HepG2 (cell line): ENCODE results near the gene TYMP. TPM values are rescaled to one million over a fixed set of nuclear protein-coding genes. Genes with fewer than 3 reads are reported as not detected.
"Not testable (repeated sequence)": the region's sequence is repeated elsewhere in the genome, so short reads cannot be mapped to it uniquely, and the experiment has no call there.

ENCODE experiments used
- ATAC-seq: fragments of 200-7000 bp; cut with Tn5 transposase; 3 replicates; pipeline ENCODE4 v1.9.1; 2020; ENCODE audit warnings: mild to moderate bottlenecking, moderate library complexity
- BruUV-seq: library from RNA; stranded (reverse); fragments of 400-500 nt; replicated peaks from 2 replicates; lab custom pipeline; 2021; lab: Mats Ljungman, UMichigan
- CTCF ChIA-PET: fragments of 300-600 bp; formaldehyde crosslinking; extraction: SDS; loops from one replicate; lab custom pipeline; 2021; ENCODE audit warnings: low total read pairs, inconsistent platforms, low intra/inter-chr PET ratio; lab: Yijun Ruan, JAX
- POLR2A ChIA-PET: fragments of 350-600 bp; sonication (Branson Sonifier 250); formaldehyde crosslinking; loops from one replicate; lab custom pipeline; 2020; ENCODE audit warnings: antibody characterized with exemption, inconsistent platforms; lab: Yijun Ruan, JAX
- DNase-seq: peaks from one replicate; pipeline ENCODE4 v3.0.0-alpha.2; 2015; ENCODE audit warnings: low spot score
- FAIRE-seq: peaks from 3 replicates; lab custom pipeline; 2011; peaks lifted over from hg19 to GRCh38; lab: Jason Lieb, UNC
- H2AFZ ChIP-seq: one replicate; pipeline ENCODE4 v1.6.1; 2011; ENCODE audit warnings: low read length, inconsistent platforms
- H3K27ac ChIP-seq: fragments of 300-600 bp; 3 replicates; pipeline ENCODE4 v1.8.0; 2011; ENCODE audit warnings: mixed run types, mild to moderate bottlenecking, mixed read lengths, low read length, inconsistent platforms; ENCODE audit not compliant: insufficient read depth; ENCODE audit errors: extremely low read length
- H3K27me3 ChIP-seq, 2 experiments: fragments of 200-600 bp in 1 of 2; 2 replicates in 1 of 2; 3 replicates in 1 of 2; pipeline versions ENCODE4 v1.6.0 to v1.8.0; 2011; ENCODE audit warnings: low read length in 2 of 2, mild to moderate bottlenecking in 2 of 2, moderate library complexity in 2 of 2, inconsistent platforms in 1 of 2; ENCODE audit not compliant: insufficient read depth in 2 of 2, control insufficient read depth in 1 of 2
- H3K36me3 ChIP-seq, 2 experiments: fragments of 200-600 bp in 1 of 2; replicated peaks in 1 of 2; 2 replicates in 1 of 2; 3 replicates in 1 of 2; pipeline versions ENCODE4 v1.5.1 to v1.8.0; 2011; ENCODE audit warnings: low read length in 2 of 2, inconsistent platforms in 1 of 2; ENCODE audit not compliant: insufficient read depth in 2 of 2, control insufficient read depth in 1 of 2
- H3K4me1 ChIP-seq: 2 replicates; pipeline ENCODE4 v1.5.1; 2012; ENCODE audit warnings: low read length, inconsistent platforms; ENCODE audit not compliant: insufficient read depth
- H3K4me2 ChIP-seq: 2 replicates; pipeline ENCODE4 v1.6.0; 2011; ENCODE audit warnings: low read depth, low read length, inconsistent platforms
- H3K4me3 ChIP-seq, 3 experiments: fragments of 200-600 bp in 1 of 3; sonication (generic), shearing (Covaris generic) in 1 of 3; replicated peaks in 1 of 3; 2 replicates each; pipeline ENCODE4 v1.5.1; 2011 to 2016; ENCODE audit warnings: low read length in 3 of 3, inconsistent platforms in 2 of 3, low read depth in 2 of 3, mild to moderate bottlenecking in 2 of 3, control low read depth in 1 of 3, mixed read lengths in 1 of 3; ENCODE audit not compliant: insufficient read depth in 1 of 3
- H3K79me2 ChIP-seq: one replicate; pipeline ENCODE4 v1.6.1; 2011; ENCODE audit warnings: low read length, inconsistent platforms; ENCODE audit not compliant: insufficient read depth
- H3K9ac ChIP-seq: 2 replicates; pipeline ENCODE4 v1.6.0; 2011; ENCODE audit warnings: mild to moderate bottlenecking, low read depth, low read length, inconsistent platforms; ENCODE audit not compliant: insufficient read depth
- H3K9me3 ChIP-seq: 2 replicates; pipeline ENCODE4 v1.5.1; 2012; ENCODE audit warnings: mild to moderate bottlenecking, low read length
- H4K20me1 ChIP-seq: 2 replicates; pipeline ENCODE4 v1.6.0; 2011; ENCODE audit warnings: inconsistent platforms, mild to moderate bottlenecking, low read length, moderate library complexity; ENCODE audit not compliant: insufficient read depth
- ARID5B ChIP-seq: IDR thresholded peaks from 2 replicates; pipeline ENCODE4 v1.4.0; 2020; ENCODE audit warnings: mild to moderate bottlenecking, missing genetic modification reagents
- CEBPG ChIP-seq: IDR thresholded peaks from 2 replicates; pipeline ENCODE4 v1.6.1; 2016
- FOSL1 ChIP-seq: sonication (generic); formaldehyde crosslinking; IDR thresholded peaks from 2 replicates; pipeline ENCODE4 v1.9.0; 2021; ENCODE audit warnings: missing genetic modification reagents, borderline replicate concordance
- FOSL2 ChIP-seq: sonication (generic); formaldehyde crosslinking; IDR thresholded peaks from 2 replicates; pipeline ENCODE4 v1.4.0; 2020; ENCODE audit warnings: missing genetic modification reagents
- PAXIP1 ChIP-seq: sonication (generic); formaldehyde crosslinking; conservative IDR thresholded peaks from 2 replicates; pipeline ENCODE4 v1.4.0; 2020; ENCODE audit warnings: mild to moderate bottlenecking, missing genetic modification reagents, moderate library complexity
- RXRB ChIP-seq: IDR thresholded peaks from 2 replicates; pipeline ENCODE4 v1.6.1; 2016; ENCODE audit warnings: borderline replicate concordance, missing genetic modification reagents, missing compliant biosample characterization
- SAP130 ChIP-seq: IDR thresholded peaks from 2 replicates; pipeline ENCODE4 v1.6.1; 2016; ENCODE audit warnings: low read depth
- TEAD3 ChIP-seq: optimal IDR thresholded peaks from 2 replicates; pipeline ENCODE3; 2016; ENCODE audit warnings: borderline replicate concordance
- ZBTB33 ChIP-seq: sonication (generic); formaldehyde crosslinking; IDR thresholded peaks from 2 replicates; pipeline ENCODE4 v1.4.0; 2020; ENCODE audit warnings: missing genetic modification reagents
- ZMYM2 ChIP-seq: sonication (generic); formaldehyde crosslinking; IDR thresholded peaks from 2 replicates; pipeline ENCODE4 v1.8.0; 2022; ENCODE audit warnings: mild to moderate bottlenecking, missing genetic modification reagents
- WGBS: methylation state at CpG from one replicate; pipeline ENCODE4 v1.1.6; 2017; ENCODE audit warnings: low lambda C conversion rate; 5-methylcytosine and 5-hydroxymethylcytosine counted together
- in situ Hi-C: cut with HindIII; loops from 2 replicates; pipeline ENCODE4 v1.10.0; 2017; ENCODE audit warnings: low pct_unique_long_range_greater_than_20kb; ENCODE audit not compliant: extremely low pct_ligation_motif_present
- intact Hi-C: fragments of 100-400 bp; cut with micrococcal nuclease; formaldehyde crosslinking; loops from one replicate; pipeline ENCODE4 v1.10.0; 2022; ENCODE audit not compliant: unreplicated experiment
- polyA plus RNA-seq, 8 experiments: library from polyadenylated mRNA; depleted of rRNA in 3 of 8; stranded (reverse) in 7 of 8; unstranded in 1 of 8; fragments of >200 nt; fragmentation: Illumina TruSeq in 4 of 8; extraction: Trizol in 4 of 8; gene quantifications; 2 replicates each; pipeline versions ENCODE4 v1.2.1 to v1.2.3, GENCODE V29; 2011 to 2016; ENCODE audit warnings: low read depth in 4 of 8, missing spikeins in 1 of 8, mixed read lengths in 1 of 8; ENCODE audit not compliant: insufficient read depth in 1 of 8
- total RNA-seq, 5 experiments: library from RNA; depleted of rRNA; stranded (reverse); fragments of >200 nt; fragmentation: Illumina TruSeq; extraction: Trizol; gene quantifications; 2 replicates each; pipeline ENCODE4 v1.2.3, GENCODE V29; 2016; ENCODE audit warnings: low read depth in 1 of 5
- TF ChIP-seq, protein P1 (sequence below): sonication (generic); formaldehyde crosslinking; IDR thresholded peaks from 2 replicates; pipeline ENCODE4 v1.5.1; 2020; ENCODE audit warnings: mild to moderate bottlenecking, missing genetic modification reagents

Gene TYMP
- total and polyA plus RNA-seq, 2 of the 13 experiments (the other 11 are each of a cell fraction or from before 2014, with no cell fraction given), result 3.9 to 4.3 TPM

DNA sequence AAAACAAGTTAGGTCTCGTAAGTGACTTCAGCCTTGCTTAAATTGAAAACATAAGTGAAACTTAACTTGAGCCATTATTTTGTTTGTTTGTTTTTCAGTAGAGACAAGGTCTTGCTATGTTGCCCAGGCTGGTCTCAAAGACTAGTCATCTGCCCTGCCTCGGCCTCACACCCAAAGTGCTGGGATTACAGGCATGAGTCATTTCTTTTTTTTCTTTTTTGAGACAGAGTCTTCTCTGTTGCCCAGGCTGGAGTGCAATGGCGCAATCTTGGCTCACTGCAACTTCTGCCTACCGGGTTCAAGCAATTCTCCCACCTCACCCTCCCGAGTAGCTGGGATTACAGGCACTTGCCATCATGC is 11.8 kb upstream of the TYMP start:
- H3K4me1 ChIP-seq, result peaks cover 38% of the 10 kb centered on the region
- ChIA-PET POLR2A (interaction anchor here (0.9 to 2.2 kb wide), 4 partner anchors 10 to 27 kb away, joined by 3 to 8 read pairs (median 6); partner anchors contain the start of gene SCO2), CTCF (interaction anchor here (1.2 kb wide), 1 partner anchor 34 kb away, joined by 3 read pairs; no protein-coding TSS in a partner anchor)
- in situ Hi-C loops, H2AFZ ChIP-seq, H3K4me3 ChIP-seq, H3K27ac ChIP-seq, BruUV-seq, H3K9ac ChIP-seq, intact Hi-C loops, H3K9me3 ChIP-seq, H3K79me2 ChIP-seq, H4K20me1 ChIP-seq, H3K36me3 ChIP-seq: not testable (repeated sequence)
- FAIRE-seq (peak; percentile 30), DNase-seq (peak; percentile 66), ATAC-seq (peak; percentile 34; the same call in 1 of the 3 replicates)
- peak overlapping the region; percentile 42; the same call in 1 of the 2 replicates for H3K4me2 ChIP-seq
- 4% methylated on average over 5 of the region's 5 CpGs for WGBS
- H3K27me3 ChIP-seq, result peaks cover 2 to 20% of the 10 kb centered on the region in 2 experiments
- TF ChIP-seq ZMYM2 (CRISPR knock-in tag) (0 out of 2 replicates have a peak, but pooled peaks have one; percentile 14), TEAD3 (CRISPR knock-in tag) (peak; percentile 33), FOSL2 (CRISPR knock-in tag) (peak; percentile 97), SAP130 (CRISPR knock-in tag) (peak; percentile 41), ARID5B (CRISPR knock-in tag) (peak; percentile 58; the same call in 1 of the 2 replicates), FOSL1 (CRISPR knock-in tag) (peak; percentile 80), ZBTB33 (0 out of 2 replicates have a peak, but pooled peaks have one; percentile 8), PAXIP1 (CRISPR knock-in tag) (0 out of 2 replicates have a peak, but pooled peaks have one; percentile 29), CEBPG (CRISPR knock-in tag) (peak; percentile 79), RXRB (CRISPR knock-in tag) (0 out of 2 replicates have a peak, but pooled peaks have one; percentile 32)
- TF ChIP-seq, protein P1, sequence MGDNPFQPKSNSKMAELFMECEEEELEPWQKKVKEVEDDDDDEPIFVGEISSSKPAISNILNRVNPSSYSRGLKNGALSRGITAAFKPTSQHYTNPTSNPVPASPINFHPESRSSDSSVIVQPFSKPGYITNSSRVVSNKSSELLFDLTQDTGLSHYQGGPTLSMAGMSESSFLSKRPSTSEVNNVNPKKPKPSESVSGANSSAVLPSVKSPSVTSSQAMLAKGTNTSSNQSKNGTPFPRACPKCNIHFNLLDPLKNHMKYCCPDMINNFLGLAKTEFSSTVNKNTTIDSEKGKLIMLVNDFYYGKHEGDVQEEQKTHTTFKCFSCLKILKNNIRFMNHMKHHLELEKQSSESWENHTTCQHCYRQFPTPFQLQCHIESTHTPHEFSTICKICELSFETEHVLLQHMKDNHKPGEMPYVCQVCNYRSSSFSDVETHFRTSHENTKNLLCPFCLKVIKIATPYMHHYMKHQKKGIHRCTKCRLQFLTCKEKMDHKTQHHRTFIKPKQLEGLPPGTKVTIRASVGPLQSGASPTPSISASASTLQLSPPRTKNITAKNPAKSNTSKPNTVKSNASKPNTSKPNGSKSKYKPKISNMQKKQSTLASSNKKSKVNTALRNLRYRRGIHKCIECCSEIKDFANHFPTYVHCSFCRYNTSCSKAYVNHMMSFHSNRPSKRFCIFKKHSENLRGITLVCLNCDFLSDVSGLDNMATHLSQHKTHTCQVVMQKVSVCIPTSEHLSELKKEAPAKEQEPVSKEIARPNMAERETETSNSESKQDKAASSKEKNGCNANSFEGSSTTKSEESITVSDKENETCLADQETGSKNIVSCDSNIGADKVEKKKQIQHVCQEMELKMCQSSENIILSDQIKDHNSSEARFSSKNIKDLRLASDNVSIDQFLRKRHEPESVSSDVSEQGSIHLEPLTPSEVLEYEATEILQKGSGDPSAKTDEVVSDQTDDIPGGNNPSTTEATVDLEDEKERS, result peak; percentile 49; the same call in 1 of the 2 replicates
